Cardiac muscle cell (in vitro differentiated cells and primary cell): ENCODE data around the gene AARS2. TPM values are rescaled to one million over a fixed set of nuclear protein-coding genes. Genes with fewer than 3 reads are reported as not detected.
A peak's percentile ranks its signal among the peaks of the same experiment; 100 is the strongest.

ENCODE experiments used
- DNase-seq, 2 donors: peaks; one replicate each; pipeline versions ENCODE4 v3.0.0 to v3.0.0-alpha.2; 2010 to 2017; ENCODE audit warnings: low read depth in 1 of 2, low spot score in 1 of 2
- H3K27ac ChIP-seq: fragments of 200-600 bp; sonication (generic); 2 replicates; pipeline ENCODE4 v1.5.1; 2016
- H3K27me3 ChIP-seq: fragments of 200-600 bp; sonication (generic); 2 replicates; pipeline ENCODE4 v1.6.0; 2016; ENCODE audit warnings: control low read depth
- H3K36me3 ChIP-seq: fragments of 200-600 bp; sonication (generic); 2 replicates; pipeline ENCODE4 v1.5.1; 2016; ENCODE audit warnings: control low read depth
- H3K4me1 ChIP-seq: fragments of 200-600 bp; sonication (generic); 2 replicates; pipeline ENCODE4 v1.8.1; 2017; ENCODE audit warnings: low read depth, mild to moderate bottlenecking, mixed run types
- H3K4me3 ChIP-seq: fragments of 200-600 bp; sonication (generic); 2 replicates; pipeline ENCODE4 v1.5.1; 2016; ENCODE audit warnings: mild to moderate bottlenecking
- H3K9me3 ChIP-seq: fragments of 200-600 bp; sonication (generic); 2 replicates; pipeline ENCODE4 v1.5.1; 2017; ENCODE audit warnings: low read depth, mild to moderate bottlenecking, control low read depth
- CTCF ChIP-seq: IDR thresholded peaks from 2 replicates; pipeline ENCODE4 v1.5.1; 2012; ENCODE audit warnings: low read depth, mild to moderate bottlenecking, low read length
- polyA plus RNA-seq: library from polyadenylated mRNA; unstranded; fragments of >200 nt; fragmentation: Nextera tagmentation; extraction: Ambion mirVana; gene quantifications from 2 replicates; pipeline ENCODE4 v1.2.1, GENCODE V29; 2016
- total RNA-seq: library from RNA; depleted of rRNA; stranded (reverse); fragments of >200 nt; gene quantifications from 2 replicates; pipeline ENCODE4 v1.2.3, GENCODE V29; 2016

AARS2 gene
- total and polyA plus RNA-seq, 2 experiments from 2014 or later = 22.9 to 26.7 TPM

GRCh38 chr6:44309092-44309491 lies 4.1 kb downstream of the AARS2 start:
- H3K36me3 ChIP-seq = peaks cover 24% of the 10 kb centered on the region
- no peak overlapping the region for H3K4me3 ChIP-seq
- DNase-seq = peak in 1 of 2 donors; percentile 38
- no peak for TF ChIP-seq CTCF
- H3K27ac ChIP-seq = no peak overlapping the region
- no peaks in the 10 kb centered on the region for H3K9me3 ChIP-seq
- no peaks in the 10 kb centered on the region for H3K4me1 ChIP-seq
- H3K27me3 ChIP-seq = no peaks in the 10 kb centered on the region

- Histone ChIP-seq H3K9me3 (no peaks in the 10 kb centered on the region), H3K27ac (no peak overlapping the region), H3K36me3 (peaks cover 26% of the 10 kb centered on the region), H3K4me3 (no peak overlapping the region), H3K27me3 (no peaks in the 10 kb centered on the region), H3K4me1 (no peaks in the 10 kb centered on the region)
- no peak for TF ChIP-seq CTCF
- DNase-seq = no peak
These were observed 5.9 kb downstream of the AARS2 start for GRCh38 chr6:44307217-44307616.

DNA sequence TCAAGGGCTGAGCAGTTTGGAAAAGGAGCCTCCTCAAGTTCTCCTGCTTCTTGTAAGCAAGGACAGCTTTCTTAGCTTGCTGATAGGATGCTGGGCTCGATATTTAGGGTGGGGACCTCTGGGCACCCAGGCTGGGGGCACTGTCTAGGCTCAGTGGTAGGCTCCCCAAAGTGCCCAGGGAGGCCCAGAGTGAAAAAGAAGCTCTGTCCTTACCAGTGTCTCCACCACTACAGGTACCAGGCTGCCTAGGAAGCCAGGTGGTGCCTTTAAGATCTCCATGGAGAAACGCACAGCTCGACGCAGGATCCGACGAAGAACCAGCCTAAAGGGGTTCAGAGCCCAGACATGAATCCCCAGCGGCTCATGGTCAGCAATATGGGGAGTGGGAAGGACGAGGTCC lies 6.4 kb downstream of the AARS2 start:
- Histone ChIP-seq H3K27me3 (no peaks in the 10 kb centered on the region), H3K27ac (no peak overlapping the region), H3K4me1 (no peaks in the 10 kb centered on the region), H3K36me3 (peaks cover 24% of the 10 kb centered on the region), H3K4me3 (no peak overlapping the region), H3K9me3 (no peaks in the 10 kb centered on the region)
- no peak for TF ChIP-seq CTCF
- DNase-seq = no peak

DNA sequence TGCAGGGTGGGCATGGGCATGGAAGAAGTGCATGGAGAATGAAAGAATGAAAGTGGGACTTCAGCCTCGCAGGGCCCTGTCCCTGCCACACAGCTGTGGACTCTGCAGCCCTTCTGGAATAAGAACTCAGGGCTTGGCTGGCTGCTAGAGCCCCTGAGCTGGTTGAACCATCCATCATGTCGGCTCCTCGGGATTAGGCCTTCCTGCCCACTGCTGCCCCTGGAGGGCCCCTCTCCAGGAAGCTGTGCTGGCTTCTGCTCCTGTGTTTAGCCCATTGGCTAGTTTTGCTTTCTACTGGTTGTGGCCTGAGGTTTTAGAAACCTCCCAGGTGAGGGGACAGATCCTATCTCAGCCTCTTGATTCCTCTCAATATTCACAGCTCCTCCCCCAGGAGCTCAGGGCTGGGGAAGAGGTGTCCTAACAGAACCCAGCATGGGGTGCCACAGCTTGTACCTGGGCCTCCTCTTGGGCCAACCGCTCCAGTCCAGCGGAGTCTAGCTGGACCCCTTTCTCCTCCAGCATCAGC lies 7.9 kb downstream of the AARS2 start:
- H3K4me3 ChIP-seq = no peak overlapping the region
- DNase-seq = peak in 1 of 2 donors; percentile 8
- peak overlapping the region; percentile 17 for H3K27ac ChIP-seq
- H3K4me1 ChIP-seq = no peaks in the 10 kb centered on the region
- no peak for TF ChIP-seq CTCF
- H3K9me3 ChIP-seq = no peaks in the 10 kb centered on the region
- peaks cover 11% of the 10 kb centered on the region for H3K36me3 ChIP-seq
- no peaks in the 10 kb centered on the region for H3K27me3 ChIP-seq

- Histone ChIP-seq H3K27me3 (no peaks in the 10 kb centered on the region), H3K27ac (no peak overlapping the region), H3K9me3 (no peaks in the 10 kb centered on the region), H3K4me3 (no peak overlapping the region), H3K4me1 (no peaks in the 10 kb centered on the region), H3K36me3 (peaks cover 4% of the 10 kb centered on the region)
- peak; percentile 49 to 56 for DNase-seq
- peak; percentile 80 for TF ChIP-seq CTCF
These were observed 8.6 kb downstream of the AARS2 start for GRCh38 chr6:44304282-44305199.
